Lower lobe of right lung (tissue), 2 donors: Measurements from ENCODE around the gene KCNJ15. TPM values are rescaled to one million over a fixed set of nuclear protein-coding genes. Genes with fewer than 3 reads are reported as not detected.

ENCODE experiments used
- ATAC-seq, 2 donors: fragments of 200-7000 bp; cut with Tn5 transposase; one replicate each; pipeline ENCODE4 v1.9.1; 2020 to 2022; ENCODE audit warnings: mild to moderate bottlenecking in 2 of 2, moderate library complexity in 2 of 2
- DNase-seq: peaks from one replicate; pipeline ENCODE4 v3.0.0-alpha.2; 2020
- H3K27ac ChIP-seq: fragments of 200-600 bp; one replicate; pipeline ENCODE4 v1.8.0; 2022
- H3K27me3 ChIP-seq: fragments of 200-600 bp; one replicate; pipeline ENCODE4 v1.8.0; 2022; ENCODE audit warnings: low read depth
- H3K36me3 ChIP-seq: fragments of 200-600 bp; one replicate; pipeline ENCODE4 v1.8.0; 2022; ENCODE audit warnings: mild to moderate bottlenecking
- H3K4me1 ChIP-seq: fragments of 200-600 bp; one replicate; pipeline ENCODE4 v1.8.0; 2022
- H3K4me3 ChIP-seq: fragments of 200-600 bp; one replicate; pipeline ENCODE4 v1.8.0; 2022; ENCODE audit warnings: mild to moderate bottlenecking
- H3K9me3 ChIP-seq: fragments of 200-600 bp; one replicate; pipeline ENCODE4 v1.8.0; 2022
- CTCF ChIP-seq: fragments of 200-600 bp; IDR thresholded peaks from one replicate; pipeline ENCODE4 v1.8.0; 2022; ENCODE audit warnings: antibody characterized with exemption, mild to moderate bottlenecking
- intact Hi-C: fragments of 100-400 bp; cut with DNase I; formaldehyde crosslinking; loops from one replicate; pipeline ENCODE4 v1.11.0; 2022
- total RNA-seq: library from RNA; stranded (reverse); fragmentation: NEBNext Ultra II Directional; extraction: Animal tissue kit (Norgen Biotek cat#: 25700); gene quantifications from one replicate; pipeline ENCODE4 v1.2.1, GENCODE V29; 2021
- donor health status: DM: no; HTN: yes; CAD: no; lungs with severe emphysema.

Gene KCNJ15
- total RNA-seq, 1 donor from 2014 or later: 62.7 TPM

- Histone ChIP-seq H3K27me3 (no peaks in the 10 kb centered on the region), H3K27ac (peak overlapping the region; percentile 15), H3K9me3 (no peaks in the 10 kb centered on the region), H3K36me3 (no peaks in the 10 kb centered on the region), H3K4me1 (peaks cover 11% of the 10 kb centered on the region), H3K4me3 (no peak overlapping the region)
- TF ChIP-seq CTCF: no peak
- no peak for DNase-seq
- intact Hi-C loops: no loop called here
- no peak for ATAC-seq
These were observed 7.0 kb upstream of the KCNJ15 start for GRCh38 chr21:38249696-38250278.

- DNase-seq (no peak), ATAC-seq (no peak)
- H3K9me3 ChIP-seq: no peaks in the 10 kb centered on the region
- no peaks in the 10 kb centered on the region for H3K36me3 ChIP-seq
- intact Hi-C loops: no loop called here
- no peak overlapping the region for H3K4me3 ChIP-seq
- no peaks in the 10 kb centered on the region for H3K27me3 ChIP-seq
- H3K4me1 ChIP-seq: peaks cover 11% of the 10 kb centered on the region
- no peak for TF ChIP-seq CTCF
- H3K27ac ChIP-seq: no peak overlapping the region
These were observed 5.8 kb upstream of the KCNJ15 start for GRCh38 chr21:38250991-38251418.

GRCh38 chr21:38254970-38255369, 1.8 kb upstream of the KCNJ15 start:
- no peak overlapping the region for H3K27ac ChIP-seq

GRCh38 chr21:38255571-38256117, 1.1 kb upstream of the KCNJ15 start:
- TF ChIP-seq CTCF: no peak
- no peaks in the 10 kb centered on the region for H3K9me3 ChIP-seq
- H3K4me3 ChIP-seq: no peak overlapping the region
- no peak overlapping the region for H3K27ac ChIP-seq
- H3K4me1 ChIP-seq: no peaks in the 10 kb centered on the region
- ATAC-seq: no peak
- H3K27me3 ChIP-seq: no peaks in the 10 kb centered on the region
- no peaks in the 10 kb centered on the region for H3K36me3 ChIP-seq
- intact Hi-C loops: no loop called here
- no peak for DNase-seq

More at GRCh38 chr21:38254970-38255369, 1.8 kb upstream of the KCNJ15 start:
- no peak for TF ChIP-seq CTCF
- H3K36me3 ChIP-seq: no peaks in the 10 kb centered on the region
- DNase-seq (no peak), ATAC-seq (peak in 1 of 2 donors; percentile 19)
- H3K4me1 ChIP-seq: peaks cover 5% of the 10 kb centered on the region
- H3K27me3 ChIP-seq: no peaks in the 10 kb centered on the region
- intact Hi-C loops: no loop called here
- H3K4me3 ChIP-seq: no peak overlapping the region
- no peaks in the 10 kb centered on the region for H3K9me3 ChIP-seq

- no peak for TF ChIP-seq CTCF
- Histone ChIP-seq H3K4me3 (peak overlapping the region; percentile 44), H3K4me1 (peaks cover 11% of the 10 kb centered on the region), H3K27me3 (no peaks in the 10 kb centered on the region), H3K9me3 (no peaks in the 10 kb centered on the region), H3K27ac (peak overlapping the region; percentile 80), H3K36me3 (no peaks in the 10 kb centered on the region)
- intact Hi-C loops: no loop called here
- peak in 1 of 2 donors; percentile 49 for ATAC-seq
- no peak for DNase-seq
These were observed 876 bp downstream of the KCNJ15 start for GRCh38 chr21:38257667-38258066.
